ENCODE measurements around the gene MLEC. TPM values are rescaled to one million over a fixed set of nuclear protein-coding genes. Genes with fewer than 3 reads are reported as not detected.

MLEC gene
- total RNA-seq, 1 donor from 2014 or later, result 154 TPM

GRCh38 chr12:120739821-120740613 lies 53.1 kb downstream of the MLEC start:
- DNase-seq (ENCODE audit: low spot score), result no peak

DNA sequence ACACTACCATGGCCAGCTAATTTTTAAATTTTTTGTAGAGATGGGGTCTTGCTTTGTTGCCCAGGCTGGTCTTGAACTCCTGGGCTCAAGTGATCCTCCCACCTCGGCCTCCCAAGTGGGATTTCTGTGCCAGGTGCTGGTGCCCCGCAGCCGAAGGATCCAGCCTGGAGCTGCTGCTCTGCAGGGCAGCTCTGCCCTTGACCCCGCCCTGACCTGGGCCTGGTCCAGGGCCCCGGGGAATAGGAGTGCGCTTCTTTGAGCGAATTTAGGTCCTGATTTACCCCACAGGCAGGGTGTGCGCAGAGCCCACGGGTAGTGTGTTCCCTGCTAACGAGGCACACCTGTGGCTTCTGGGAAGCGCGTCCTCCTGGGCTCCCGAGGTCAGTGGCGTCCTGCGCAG lies 53.9 kb downstream of the MLEC start:
- DNase-seq (ENCODE audit: low spot score), result no peak

DNA sequence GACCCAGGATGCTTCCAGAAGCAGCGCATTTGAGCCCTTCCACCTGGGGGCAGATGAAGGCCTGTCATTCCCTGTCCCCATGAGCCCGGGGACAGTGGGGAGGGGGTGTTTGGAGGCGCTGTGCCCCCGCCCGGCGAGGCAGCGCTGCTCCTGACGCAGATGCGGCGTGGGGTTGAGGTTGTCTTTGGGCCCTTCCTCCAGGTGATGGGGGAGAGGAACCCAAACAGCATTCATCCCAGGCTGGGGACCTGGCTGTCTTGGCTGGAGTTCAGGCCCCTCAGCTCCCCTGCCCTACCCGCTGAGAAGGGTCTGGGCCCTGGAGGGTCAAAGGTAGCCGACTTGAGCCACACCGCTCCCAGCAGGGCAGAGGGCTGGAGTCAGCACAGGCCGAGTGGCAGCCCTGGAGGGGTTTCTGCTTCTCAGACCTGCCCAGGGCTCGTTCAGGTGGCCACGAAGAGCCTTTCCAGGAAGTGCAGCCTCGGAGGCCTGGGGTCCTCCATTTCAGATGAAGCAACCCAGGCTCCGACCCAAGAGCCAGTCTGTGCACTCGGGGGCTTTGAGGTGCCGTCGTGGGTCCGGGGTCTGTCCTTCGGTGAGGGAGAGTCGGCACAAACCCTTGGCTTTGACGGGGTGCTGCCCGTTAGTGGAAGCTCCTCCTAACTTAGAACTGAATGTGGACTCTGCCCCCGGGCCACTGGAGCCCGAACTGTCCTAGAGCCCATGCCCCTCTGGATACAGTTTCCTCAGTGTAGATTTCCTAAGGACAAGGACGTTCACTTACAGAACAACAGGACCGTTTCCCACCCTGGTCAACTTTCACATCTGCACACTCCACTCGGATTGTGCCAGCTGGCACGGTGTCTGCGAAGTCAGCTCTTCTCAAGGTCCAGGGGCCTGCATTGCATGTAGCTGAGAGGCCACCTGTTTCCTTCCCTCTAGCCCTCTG lies 54.8 kb downstream of the MLEC start:
- no peak for DNase-seq (ENCODE audit: low spot score)

DNA sequence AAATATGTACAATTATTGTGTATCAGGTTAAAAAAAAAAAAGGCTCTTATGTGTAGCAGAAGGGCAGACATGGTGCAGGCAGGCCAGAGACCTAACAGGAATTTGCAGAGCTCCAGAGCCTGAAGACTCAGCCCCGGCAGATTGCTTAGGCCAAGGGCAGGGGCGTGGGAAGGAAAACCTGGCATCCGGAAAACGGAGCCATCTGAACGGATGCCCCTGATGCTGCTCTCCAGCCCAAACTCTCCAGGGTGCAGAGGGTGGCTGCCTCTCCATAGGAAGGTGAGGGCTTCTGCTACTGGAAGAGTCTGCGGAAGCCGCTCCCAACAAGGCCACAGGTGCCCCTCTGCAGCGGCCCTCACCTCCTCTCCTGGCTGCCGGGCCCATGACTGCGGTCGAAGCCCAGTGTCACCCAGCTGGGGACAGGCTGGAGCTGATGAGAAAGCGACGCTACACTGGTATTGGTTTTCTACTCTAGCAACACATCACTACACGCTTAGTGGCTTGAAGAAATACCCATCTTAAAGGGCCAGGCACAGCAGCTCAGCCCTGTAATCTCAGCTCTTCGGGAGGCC lies 58.1 kb downstream of the MLEC start:
- no peak for DNase-seq (ENCODE audit: low spot score)

DNA sequence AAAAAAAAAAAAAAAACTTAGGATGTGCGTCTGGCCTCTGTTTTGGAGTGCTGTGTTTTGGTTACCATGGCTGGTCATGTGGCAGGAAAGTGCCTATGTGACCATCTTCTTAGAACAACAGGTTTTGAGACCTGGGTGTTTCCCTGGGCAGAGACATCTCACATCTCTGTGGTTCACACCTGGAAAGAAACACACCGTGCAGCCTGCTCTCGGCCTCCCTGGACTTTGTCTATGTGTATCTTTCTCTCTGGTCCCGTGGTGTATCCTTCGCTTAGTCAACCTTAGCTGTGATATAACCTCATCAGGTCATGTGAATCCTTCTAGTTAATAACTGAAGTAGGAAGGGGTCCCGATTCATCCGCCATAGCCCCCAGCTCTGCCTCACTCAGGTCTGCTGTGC lies 61.3 kb downstream of the MLEC start:
- DNase-seq (ENCODE audit: low spot score), result no peak

DNA sequence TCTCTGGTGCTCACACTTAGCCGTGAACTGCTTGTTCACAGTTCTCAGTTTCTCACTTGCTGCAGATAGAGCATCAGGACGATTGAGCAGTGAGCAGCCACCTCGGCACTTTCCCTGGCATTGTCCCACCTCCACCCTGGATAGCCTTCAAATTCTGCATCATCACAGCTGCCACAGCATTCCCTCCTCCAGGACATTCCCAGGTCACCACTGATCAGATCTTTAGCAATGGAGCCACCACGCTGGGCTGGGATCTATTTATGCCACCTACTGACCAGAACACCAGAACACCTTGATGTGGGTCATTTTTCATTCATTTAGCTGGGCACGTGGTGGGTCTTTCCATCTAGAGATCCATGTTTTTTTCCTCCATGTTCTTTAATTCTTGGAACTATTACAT lies 62.3 kb downstream of the MLEC start:
- no peak for DNase-seq (ENCODE audit: low spot score)

- DNase-seq (ENCODE audit: low spot score), result no peak
Observed at GRCh38 chr12:120750806-120751205, 63.9 kb downstream of the MLEC start.

- DNase-seq (ENCODE audit: low spot score), result no peak
Observed at GRCh38 chr12:120751389-120751788, 64.4 kb downstream of the MLEC start.

Other genes with a start within 250 kb of the MLEC start
- gene COX6A1, start 249.0 kb upstream of the MLEC start, total RNA-seq, result 312 TPM
- gene TRIAP1, start 240.8 kb upstream of the MLEC start, total RNA-seq, result 19.9 TPM
- gene GATC, start 240.7 kb upstream of the MLEC start, total RNA-seq, result 27.7 TPM
- 120 TPM for gene SRSF9, start 217.4 kb upstream of the MLEC start, total RNA-seq
- gene DYNLL1, start 191.0 kb upstream of the MLEC start, total RNA-seq, result 142 TPM
- gene COQ5, start 158.0 kb upstream of the MLEC start, total RNA-seq, result 23.3 TPM
- gene RNF10, start 152.8 kb upstream of the MLEC start, total RNA-seq, result 224 TPM
- gene POP5, start 105.7 kb upstream of the MLEC start, total RNA-seq, result 33.8 TPM
- gene CABP1, start 46.5 kb upstream of the MLEC start, total RNA-seq, result 5.5 TPM
- gene UNC119B, start 23.3 kb downstream of the MLEC start, total RNA-seq, result 20.4 TPM
- gene ACADS, start 38.7 kb downstream of the MLEC start, total RNA-seq, result 66.9 TPM
- 43.0 TPM for gene SPPL3, start 217.2 kb downstream of the MLEC start, total RNA-seq

All from mesenteric fat pad (tissue), 1 donor.